ES-I3 (cell line): Measurements from ENCODE around the gene CYB5R4.

ENCODE experiments used
- H3K36me3 ChIP-seq: 2 replicates; pipeline ENCODE4 v1.6.1; 2013; ENCODE audit warnings: mild to moderate bottlenecking, low read length, control low read depth, moderate library complexity; ENCODE audit not compliant: insufficient read depth
- H3K4me1 ChIP-seq: 2 replicates; pipeline ENCODE4 v1.6.1; 2013; ENCODE audit warnings: mild to moderate bottlenecking, control low read depth, low read length; ENCODE audit not compliant: insufficient read depth
- H3K9ac ChIP-seq: 2 replicates; pipeline ENCODE4 v1.6.1; 2013; ENCODE audit warnings: low read depth, mild to moderate bottlenecking, low read length, moderate library complexity
- H3K9me3 ChIP-seq: 2 replicates; pipeline ENCODE4 v1.6.1; 2013; ENCODE audit warnings: mild to moderate bottlenecking, low read length, moderate library complexity; ENCODE audit not compliant: control insufficient read depth, insufficient read depth

CYB5R4 gene

GRCh38 chr6:83853178-83854000 is 6.1 kb upstream of the CYB5R4 start, which contains the start of gene RIPPLY2:
TSS of gene RIPPLY2 (plus strand) at chr6:83853360. CDS start at chr6:83853417, 57 bp downstream.
- peak within 1 kb of the TSS; percentile 61; the same call in 1 of the 2 replicates for H3K9ac ChIP-seq
- H3K36me3 ChIP-seq: no peaks in the 10 kb centered on the region

GRCh38 chr6:83854001-83854501 is 5.4 kb upstream of the CYB5R4 start:
- peak overlapping the region; percentile 61; the same call in 1 of the 2 replicates for H3K9ac ChIP-seq
- H3K36me3 ChIP-seq: no peaks in the 10 kb centered on the region
- H3K9me3 ChIP-seq: no peaks in the 10 kb centered on the region
- no peaks in the 10 kb centered on the region for H3K4me1 ChIP-seq

More at GRCh38 chr6:83853178-83854000, 6.1 kb upstream of the CYB5R4 start, which contains the start of gene RIPPLY2:
- Histone ChIP-seq H3K4me1 (no peaks in the 10 kb centered on the region), H3K9me3 (no peaks in the 10 kb centered on the region)

- Histone ChIP-seq H3K4me1 (no peaks in the 10 kb centered on the region), H3K9me3 (no peaks in the 10 kb centered on the region), H3K9ac (no peak overlapping the region), H3K36me3 (no peaks in the 10 kb centered on the region)
These were observed 4.7 kb upstream of the CYB5R4 start for GRCh38 chr6:83854766-83855165.

- H3K9me3 ChIP-seq: no peaks in the 10 kb centered on the region
- H3K9ac ChIP-seq: peak overlapping the region; percentile 69
These were observed 868 bp downstream of the CYB5R4 start for GRCh38 chr6:83860359-83860755.

GRCh38 chr6:83860782-83861495 is 1.4 kb downstream of the CYB5R4 start:
- peaks cover 6% of the 10 kb centered on the region; the same call in 1 of the 2 replicates for H3K4me1 ChIP-seq
- peak overlapping the region; percentile 69; the same call in 1 of the 2 replicates for H3K9ac ChIP-seq
- no peaks in the 10 kb centered on the region for H3K9me3 ChIP-seq
- no peaks in the 10 kb centered on the region; the same call in 1 of the 2 replicates for H3K36me3 ChIP-seq

More at GRCh38 chr6:83860359-83860755, 868 bp downstream of the CYB5R4 start:
- Histone ChIP-seq H3K36me3 (no peaks in the 10 kb centered on the region; the same call in 1 of the 2 replicates), H3K4me1 (peaks cover 6% of the 10 kb centered on the region; the same call in 1 of the 2 replicates)

GRCh38 chr6:83862776-83863471 is 3.4 kb downstream of the CYB5R4 start:
- Histone ChIP-seq H3K4me1 (peaks cover 6% of the 10 kb centered on the region; the same call in 1 of the 2 replicates), H3K9ac (no peak overlapping the region), H3K9me3 (peaks cover 8% of the 10 kb centered on the region; the same call in 1 of the 2 replicates), H3K36me3 (no peaks in the 10 kb centered on the region; the same call in 1 of the 2 replicates)

- Histone ChIP-seq H3K36me3 (no peaks in the 10 kb centered on the region; the same call in 1 of the 2 replicates), H3K9ac (no peak overlapping the region), H3K4me1 (no peaks in the 10 kb centered on the region), H3K9me3 (peaks cover 9% of the 10 kb centered on the region; the same call in 1 of the 2 replicates)
These were observed 7.6 kb downstream of the CYB5R4 start for GRCh38 chr6:83867043-83867442.

- Histone ChIP-seq H3K9ac (no peak overlapping the region), H3K36me3 (no peaks in the 10 kb centered on the region; the same call in 1 of the 2 replicates), H3K9me3 (peaks cover 9% of the 10 kb centered on the region; the same call in 1 of the 2 replicates), H3K4me1 (no peaks in the 10 kb centered on the region)
These were observed 8.2 kb downstream of the CYB5R4 start for GRCh38 chr6:83867527-83868161.

GRCh38 chr6:83868639-83869038 is 9.2 kb downstream of the CYB5R4 start:
- Histone ChIP-seq H3K9ac (no peak overlapping the region), H3K4me1 (no peaks in the 10 kb centered on the region), H3K36me3 (no peaks in the 10 kb centered on the region; the same call in 1 of the 2 replicates), H3K9me3 (peaks cover 9% of the 10 kb centered on the region; the same call in 1 of the 2 replicates)

GRCh38 chr6:83870649-83871048 is 11.2 kb downstream of the CYB5R4 start:
- no peaks in the 10 kb centered on the region for H3K4me1 ChIP-seq
- no peak overlapping the region for H3K9ac ChIP-seq
- H3K36me3 ChIP-seq: no peaks in the 10 kb centered on the region; the same call in 1 of the 2 replicates
- H3K9me3 ChIP-seq: peaks cover 9% of the 10 kb centered on the region; the same call in 1 of the 2 replicates

GRCh38 chr6:83872386-83873118 is 13.1 kb downstream of the CYB5R4 start:
- no peak overlapping the region for H3K9ac ChIP-seq
- 0 out of 2 replicates have a peak, but pooled peaks cover 1% of the 10 kb centered on the region for H3K4me1 ChIP-seq
- peaks cover 4% of the 10 kb centered on the region; the same call in 1 of the 2 replicates for H3K9me3 ChIP-seq
- no peaks in the 10 kb centered on the region for H3K36me3 ChIP-seq

- H3K9me3 ChIP-seq: no peaks in the 10 kb centered on the region
- no peaks in the 10 kb centered on the region for H3K36me3 ChIP-seq
- H3K4me1 ChIP-seq: 0 out of 2 replicates have a peak, but pooled peaks cover 3% of the 10 kb centered on the region
- no peak overlapping the region for H3K9ac ChIP-seq
These were observed 14.4 kb downstream of the CYB5R4 start for GRCh38 chr6:83873869-83874268.

GRCh38 chr6:83875843-83876242 is 16.4 kb downstream of the CYB5R4 start:
- Histone ChIP-seq H3K4me1 (0 out of 2 replicates have a peak, but pooled peaks cover 3% of the 10 kb centered on the region), H3K9ac (no peak overlapping the region), H3K36me3 (no peaks in the 10 kb centered on the region), H3K9me3 (no peaks in the 10 kb centered on the region)
